Left cardiac atrium (tissue), 4 donors: ENCODE results near the gene ATP2B2. TPM values are rescaled to one million over a fixed set of nuclear protein-coding genes. Genes with fewer than 3 reads are reported as not detected.

Experiments used
- ATAC-seq, 2 donors: fragments of 200-7000 bp; cut with Tn5 transposase; one replicate each; pipeline ENCODE4 v1.9.1; 2020; ENCODE audit warnings: mild to moderate bottlenecking in 2 of 2, moderate library complexity in 2 of 2
- DNase-seq: peaks from one replicate; pipeline ENCODE4 v3.0.0-alpha.2; 2020
- intact Hi-C, 2 donors: fragments of 100-400 bp; cut with DNase I; formaldehyde crosslinking; loops; one replicate each; pipeline versions ENCODE4 v1.14.1 to v1.15.1; 2022 to 2023
- total RNA-seq, 2 donors: library from RNA; stranded (reverse); fragmentation: NEBNext Ultra II Directional; extraction: Animal tissue kit (Norgen Biotek cat#: 25700); gene quantifications; one replicate each; pipeline ENCODE4 v1.2.1, GENCODE V29; 2021
- donor health status: DM: no; HTN: yes; CAD: no.
- donor health status: DM: no; HTN: yes; CAD: no; lungs with severe emphysema.
- donor health status: DM: yes; HTN: yes; CAD: no.
- donor health status: Dilated cardiomyopathy.

Gene ATP2B2
- total RNA-seq, 2 donors from 2014 or later = 0.31 TPM; not detected in 1

GRCh38 chr3:10443272-10444109 lies 61.9 kb downstream of the ATP2B2 start:
- ATAC-seq (no peak), DNase-seq (no peak)
- intact Hi-C loops = no loop called here

GRCh38 chr3:10442151-10442795 lies 63.1 kb downstream of the ATP2B2 start:
- DNase-seq (no peak), ATAC-seq (no peak)
- intact Hi-C loops = no loop called here

- intact Hi-C loops = no loop called here
- no peak for DNase-seq
- ATAC-seq = no peak
These were observed 64.7 kb downstream of the ATP2B2 start for GRCh38 chr3:10440684-10441083.

- ATAC-seq (no peak), DNase-seq (no peak)
- intact Hi-C loops = no loop called here
These were observed 66.3 kb downstream of the ATP2B2 start for GRCh38 chr3:10438902-10439610.

- intact Hi-C loops = no loop called here
- ATAC-seq = peak; percentile 48 to 67
- DNase-seq = no peak
These were observed 67.1 kb downstream of the ATP2B2 start for GRCh38 chr3:10437995-10438901.

GRCh38 chr3:10437272-10437994 lies 68.0 kb downstream of the ATP2B2 start:
- ATAC-seq (peak in 1 of 2 donors; percentile 36), DNase-seq (no peak)
- intact Hi-C loops = no loop called here

GRCh38 chr3:10435850-10436249 lies 69.5 kb downstream of the ATP2B2 start:
- intact Hi-C loops = no loop called here
- ATAC-seq = no peak
- no peak for DNase-seq

DNA sequence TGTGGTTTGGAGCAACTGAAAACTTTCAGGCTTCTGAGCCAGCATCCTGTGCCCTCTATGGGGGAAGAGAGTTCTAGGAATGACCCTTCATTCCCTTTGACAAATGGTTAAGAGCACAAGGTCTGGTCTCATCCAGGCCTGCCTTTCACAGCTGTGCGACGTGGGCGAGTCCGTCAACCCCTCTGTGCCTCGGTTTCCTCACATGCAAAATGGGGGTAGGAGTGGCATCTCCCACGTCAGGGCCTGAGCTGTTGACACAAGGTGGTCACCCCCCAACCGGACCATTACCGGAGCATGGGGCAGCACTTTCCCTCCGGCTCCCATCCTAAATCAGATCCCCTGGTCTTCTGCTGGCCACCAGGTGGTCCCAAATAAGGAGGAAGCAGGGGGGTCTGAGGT lies 70.4 kb downstream of the ATP2B2 start:
- intact Hi-C loops = no loop called here
- ATAC-seq (no peak), DNase-seq (no peak)

- no peak for DNase-seq
- intact Hi-C loops = no loop called here
- no peak for ATAC-seq
These were observed 71.0 kb downstream of the ATP2B2 start for GRCh38 chr3:10434144-10434937.

DNA sequence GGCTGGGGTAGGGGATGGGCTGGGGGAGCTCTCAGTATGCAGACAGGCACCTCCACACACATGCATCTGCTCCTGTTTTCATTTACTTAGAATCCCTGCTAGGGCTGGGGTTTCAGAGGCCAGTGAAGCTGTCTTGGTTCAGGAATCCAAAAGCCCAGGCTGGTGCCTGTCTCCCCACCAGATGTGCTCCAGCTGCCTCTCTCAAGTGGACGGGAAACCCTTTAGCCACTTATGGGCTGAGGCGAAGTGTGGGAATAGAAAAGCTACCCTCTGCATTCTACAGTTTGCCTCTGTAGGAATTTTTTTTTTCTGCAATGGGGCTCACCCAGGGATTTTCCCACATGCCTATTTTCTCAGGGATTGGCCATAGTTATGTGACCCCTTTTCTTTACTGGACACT lies 72.5 kb downstream of the ATP2B2 start:
- ATAC-seq = no peak
- intact Hi-C loops = no loop called here
- no peak for DNase-seq

DNA sequence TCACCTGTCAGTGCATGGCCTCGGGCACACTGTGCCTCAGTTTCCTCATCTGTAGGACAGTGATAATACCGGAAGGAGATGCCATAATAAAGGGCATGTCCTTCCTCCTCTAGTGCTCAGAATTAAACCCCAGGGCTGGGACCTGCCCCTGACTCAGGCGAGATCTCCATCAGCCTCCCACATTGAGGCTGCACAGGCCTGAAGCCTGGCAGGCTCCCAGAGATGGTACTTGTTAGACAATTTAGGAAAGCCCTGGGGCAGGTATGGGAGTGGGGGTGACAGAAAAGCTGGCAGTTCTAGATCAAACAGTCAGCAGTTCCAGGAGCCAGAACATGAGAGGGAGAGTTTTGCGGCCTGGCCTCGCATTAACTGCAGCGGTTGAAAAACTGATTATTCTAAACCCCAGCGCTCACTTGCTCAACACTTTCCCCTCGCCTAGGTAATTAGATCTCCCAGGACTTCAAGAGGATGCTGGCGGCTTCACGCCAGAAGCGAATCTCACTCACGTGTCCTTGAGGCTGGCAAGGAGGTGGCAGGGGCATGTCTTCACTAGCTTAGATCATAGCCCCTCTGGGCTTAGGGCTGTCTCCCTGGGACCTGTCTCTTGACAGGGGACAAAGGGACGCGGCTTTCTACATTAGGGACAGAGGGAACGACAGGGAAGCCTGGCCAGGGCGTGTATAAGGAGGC lies 73.1 kb downstream of the ATP2B2 start:
- ATAC-seq (no peak), DNase-seq (no peak)
- intact Hi-C loops = no loop called here

GRCh38 chr3:10430805-10431204 lies 74.6 kb downstream of the ATP2B2 start:
- intact Hi-C loops = no loop called here
- no peak for ATAC-seq
- DNase-seq = no peak

DNA sequence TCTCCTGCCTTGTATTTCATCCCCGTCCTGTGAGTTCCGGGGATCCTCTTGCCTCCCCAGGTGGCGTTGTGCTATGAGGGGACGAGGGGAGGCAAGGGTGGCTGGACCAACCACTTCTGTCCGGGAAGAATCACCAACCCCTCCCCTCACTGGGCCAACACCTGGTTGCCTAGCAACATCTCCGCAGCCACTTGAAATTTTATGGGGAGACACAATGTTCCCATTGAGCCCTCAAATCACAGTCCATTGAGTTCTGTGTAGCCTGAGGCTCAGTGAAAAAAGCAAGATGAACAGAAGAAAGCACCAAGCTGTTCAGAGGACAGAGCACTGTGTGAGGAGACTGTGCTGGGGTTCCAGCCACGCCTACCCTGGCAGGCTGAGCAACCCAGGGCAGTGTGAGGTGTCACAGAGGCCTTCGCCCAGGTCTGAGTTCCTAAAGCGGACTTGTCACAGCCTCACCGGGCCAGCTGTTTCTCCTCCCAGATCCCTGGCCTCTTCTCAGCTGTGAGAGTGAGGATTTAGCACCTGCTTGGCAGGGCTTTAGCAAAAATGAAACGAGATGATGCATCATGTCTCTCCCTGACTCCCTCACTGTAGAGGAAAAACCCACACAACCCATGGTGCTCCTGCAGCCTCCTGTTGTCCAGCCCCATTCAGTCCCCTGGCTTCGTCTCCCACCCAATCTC lies 76.8 kb downstream of the ATP2B2 start:
- intact Hi-C loops = no loop called here
- ATAC-seq (no peak), DNase-seq (no peak)

DNA sequence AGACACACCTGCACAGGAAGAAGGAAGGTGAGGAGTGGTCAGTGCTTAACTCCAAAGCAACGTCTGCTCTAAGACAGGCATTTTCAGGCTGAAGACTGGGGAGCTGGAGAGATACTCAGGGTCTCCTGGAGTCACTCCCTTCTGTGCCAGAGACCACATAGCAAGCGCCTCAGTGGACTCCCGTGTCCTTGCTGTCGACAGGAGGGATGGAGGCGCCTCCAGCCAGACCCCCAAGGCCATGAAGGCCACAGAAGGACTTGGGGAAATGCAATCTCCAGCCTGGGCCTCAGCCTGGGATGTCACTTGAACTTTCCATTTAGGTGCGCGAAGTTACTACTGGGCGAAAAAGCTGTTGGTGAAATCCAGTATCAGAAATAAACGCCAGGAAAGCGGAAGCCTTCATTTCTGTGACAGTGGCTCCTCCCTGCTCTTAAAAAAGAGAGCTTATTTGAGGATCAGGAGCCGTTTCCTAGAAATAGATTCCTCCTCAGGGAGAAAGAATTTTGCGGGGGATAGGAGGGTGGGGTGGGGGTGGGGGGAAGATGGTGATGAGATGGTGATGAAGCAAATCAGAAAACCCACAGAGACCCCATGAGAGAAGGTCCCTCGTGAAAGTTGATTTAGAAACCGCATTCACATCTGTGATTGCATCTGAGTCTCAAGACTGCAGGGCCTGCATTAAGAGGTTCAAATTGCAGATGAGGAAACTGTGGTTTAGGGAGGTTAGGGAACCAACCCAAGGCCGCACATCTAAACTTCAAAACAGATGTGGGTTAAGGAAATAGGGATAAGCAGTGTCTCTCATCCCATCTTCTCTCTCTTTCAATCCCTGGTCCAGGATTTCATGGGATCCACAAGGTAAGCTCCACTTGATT lies 78.8 kb downstream of the ATP2B2 start:
- ATAC-seq (no peak), DNase-seq (no peak)
- intact Hi-C loops = no loop called here

GRCh38 chr3:10423171-10423882 lies 82.1 kb downstream of the ATP2B2 start:
- intact Hi-C loops = no loop called here
- no peak for ATAC-seq
- DNase-seq = no peak
